ENCODE measurements around the gene LGR6. TPM values are rescaled to one million over a fixed set of nuclear protein-coding genes. Genes with fewer than 3 reads are reported as not detected.
A peak's percentile ranks its signal among the peaks of the same experiment; 100 is the strongest.

The LGR6 gene
- total and polyA plus RNA-seq, 2 of the 8 experiments (the other 6 are each of a cell fraction or from before 2014, with no cell fraction given), result 0.50 to 1.0 TPM

DNA sequence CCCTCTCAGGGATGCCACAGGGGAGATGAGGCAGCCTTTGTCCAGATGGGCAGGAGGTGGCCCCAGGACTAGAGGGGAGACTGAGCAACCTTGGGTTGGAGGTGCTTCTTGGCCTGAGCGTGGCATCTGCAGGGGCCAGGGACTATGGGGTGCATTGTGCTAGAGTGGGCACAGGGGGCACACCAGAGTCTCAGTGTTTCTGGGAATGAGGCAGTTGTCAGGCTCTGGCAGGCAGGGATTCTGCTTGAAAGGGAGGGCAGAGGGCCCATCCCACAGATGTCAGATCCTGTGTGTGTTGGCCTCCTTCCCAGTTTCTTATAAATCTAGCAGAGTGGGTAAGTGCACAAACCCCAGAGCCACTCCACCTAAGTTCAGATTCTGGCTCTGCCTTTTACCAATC lies 13.7 kb downstream of the LGR6 start:
- WGBS, 2 experiments (ENCODE audit: extremely low coverage in 1 of 2, insufficient coverage in 1 of 2, insufficient read length in 1 of 2, insufficient replicate concordance in 2 of 2, low coverage in 1 of 2, low lambda C conversion rate in 2 of 2, missing lambda C conversion rate in 1 of 2), result 71% methylated on average over 1 of the region's 1 CpG; no CpG with 5 or more reads in 1 of the 2 experiments
- H3K56ac ChIP-seq (replicated peaks; ENCODE audit: insufficient read length, low read depth, low read length), result no peak overlapping the region
- H3K23ac ChIP-seq (ENCODE audit: insufficient read length), result no peak overlapping the region
- H4K8ac ChIP-seq (ENCODE audit: extremely low read depth, insufficient read depth, low read length), result no peak overlapping the region
- no peak overlapping the region for H2BK12ac ChIP-seq (ENCODE audit: low read depth, low read length)
- H2BK15ac ChIP-seq (ENCODE audit: low read length), result no peak overlapping the region
- H3K79me1 ChIP-seq (ENCODE audit: low read depth, low read length), result no peaks in the 10 kb centered on the region; the same call in 1 of the 2 replicates
- no peak overlapping the region; the same call in 1 of the 2 replicates for H2AK5ac ChIP-seq (ENCODE audit: low read depth, low read length)
- no peak overlapping the region for H4K5ac ChIP-seq (ENCODE audit: insufficient read length, low read depth, low read length)
- H4K91ac ChIP-seq (replicated peaks; ENCODE audit: insufficient read length, low read length), result no peak overlapping the region
- no peak overlapping the region for H3K4me2 ChIP-seq (ENCODE audit: insufficient read depth in 1 of 2, low read depth in 2 of 2, low read length in 2 of 2)
- H3K36me3 ChIP-seq (ENCODE audit: control insufficient read depth in 2 of 4, insufficient read depth in 4 of 4, low read length in 3 of 4), result no peaks in the 10 kb centered on the region
- no peaks in the 10 kb centered on the region for H3K9me3 ChIP-seq (ENCODE audit: insufficient read depth in 2 of 2, low read depth in 1 of 2, low read length in 1 of 2)
- peaks cover 0 to 2% (median 0%) of the 10 kb centered on the region in 4 experiments; a peak in 1 of 7 replicates for H3K27me3 ChIP-seq (replicated peaks in 1 of 4; ENCODE audit: control insufficient read depth in 3 of 4, extremely low read depth in 1 of 4, insufficient read depth in 3 of 4, low read length in 3 of 4)
- H3K9ac ChIP-seq (replicated peaks in 1 of 4; ENCODE audit: extremely low read depth in 1 of 4, low read depth in 3 of 4, low read length in 3 of 4), result no peak overlapping the region
- H3K14ac ChIP-seq (ENCODE audit: insufficient read length), result no peak overlapping the region
- TF ChIP-seq RAD21 (IDR thresholded peaks at IDR 0.05 in 1 of 2, conservative IDR thresholded peaks at IDR 0.05 in 1 of 2; ENCODE audit: low read depth in 2 of 2, low read length in 2 of 2), result peak; percentile 32 to 48; a peak in 3 of 4 replicates
- no peak for TF ChIP-seq ASH2L (IDR thresholded peaks at IDR 0.05; ENCODE audit: low read length)
- TF ChIP-seq, protein P1, sequence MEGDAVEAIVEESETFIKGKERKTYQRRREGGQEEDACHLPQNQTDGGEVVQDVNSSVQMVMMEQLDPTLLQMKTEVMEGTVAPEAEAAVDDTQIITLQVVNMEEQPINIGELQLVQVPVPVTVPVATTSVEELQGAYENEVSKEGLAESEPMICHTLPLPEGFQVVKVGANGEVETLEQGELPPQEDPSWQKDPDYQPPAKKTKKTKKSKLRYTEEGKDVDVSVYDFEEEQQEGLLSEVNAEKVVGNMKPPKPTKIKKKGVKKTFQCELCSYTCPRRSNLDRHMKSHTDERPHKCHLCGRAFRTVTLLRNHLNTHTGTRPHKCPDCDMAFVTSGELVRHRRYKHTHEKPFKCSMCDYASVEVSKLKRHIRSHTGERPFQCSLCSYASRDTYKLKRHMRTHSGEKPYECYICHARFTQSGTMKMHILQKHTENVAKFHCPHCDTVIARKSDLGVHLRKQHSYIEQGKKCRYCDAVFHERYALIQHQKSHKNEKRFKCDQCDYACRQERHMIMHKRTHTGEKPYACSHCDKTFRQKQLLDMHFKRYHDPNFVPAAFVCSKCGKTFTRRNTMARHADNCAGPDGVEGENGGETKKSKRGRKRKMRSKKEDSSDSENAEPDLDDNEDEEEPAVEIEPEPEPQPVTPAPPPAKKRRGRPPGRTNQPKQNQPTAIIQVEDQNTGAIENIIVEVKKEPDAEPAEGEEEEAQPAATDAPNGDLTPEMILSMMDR (IDR thresholded peaks at IDR 0.05; ENCODE audit: control extremely low read depth in 1 of 3, insufficient read depth in 1 of 3, low read depth in 1 of 3, low read length in 3 of 3), result peak; percentile 48 to 59 (median 51)
- TF ChIP-seq KDM5A (IDR thresholded peaks at IDR 0.05; ENCODE audit: low read length), result no peak
- no peak for TF ChIP-seq JUND (IDR thresholded peaks at IDR 0.05; ENCODE audit: low read length)
- TF ChIP-seq EGR1 (IDR thresholded peaks at IDR 0.05; ENCODE audit: borderline replicate concordance, low read depth, low read length), result no peak
- no peak overlapping the region for H3K27ac ChIP-seq (ENCODE audit: low read depth, low read length)
- ChIA-PET CTCF (ENCODE audit: partially characterized antibody) (interaction anchor here (0.6 to 14.5 kb wide), 15 partner anchors 13 to 1143 kb away, joined by 3 to 249 read pairs (median 5); partner anchors contain the start of gene LGR6), POLR2A (ENCODE audit: partially characterized antibody) (no interaction called here)
- DNase-seq (ENCODE audit: low read depth in 1 of 2, low spot score in 2 of 2) (no peak), FAIRE-seq (no peak)
- peaks cover 0 to 3% of the 10 kb centered on the region in 2 experiments for H4K20me1 ChIP-seq (replicated peaks in 1 of 2; ENCODE audit: control insufficient read depth in 1 of 2, insufficient read depth in 2 of 2, low read length in 2 of 2)
- no peak overlapping the region for H2BK20ac ChIP-seq (ENCODE audit: low read length)
- peaks cover 18% of the 10 kb centered on the region; the same call in 1 of the 2 replicates for H3K23me2 ChIP-seq (ENCODE audit: low read depth, low read length)
- H3K18ac ChIP-seq (ENCODE audit: extremely low read depth, low read length), result no peak overlapping the region
- no peaks in the 10 kb centered on the region for H3K79me2 ChIP-seq (ENCODE audit: control insufficient read depth in 1 of 2, insufficient read depth in 2 of 2, low read length in 2 of 2)
- H3K4me1 ChIP-seq (replicated peaks in 1 of 4; ENCODE audit: control insufficient read depth in 3 of 4, insufficient read depth in 4 of 4, low read length in 3 of 4), result peaks cover 0 to 2% (median 0%) of the 10 kb centered on the region in 4 experiments; a peak in 1 of 7 replicates
- H2BK120ac ChIP-seq (replicated peaks; ENCODE audit: low read depth, low read length), result no peak overlapping the region
- no peak overlapping the region for H3K4ac ChIP-seq (replicated peaks; ENCODE audit: insufficient read length, low read depth, low read length)
- no peak overlapping the region for H2BK5ac ChIP-seq (ENCODE audit: low read depth, low read length)
- no peak overlapping the region for H2AFZ ChIP-seq (ENCODE audit: low read length)
- no peak overlapping the region for H3K4me3 ChIP-seq (ENCODE audit: extremely low read depth in 1 of 4, insufficient read depth in 2 of 4, low read depth in 3 of 4, low read length in 4 of 4)
